Fibroblast of pulmonary artery (primary cell): ENCODE results near the gene ALKBH4.
"Not testable (repeated sequence)": the region's sequence is repeated elsewhere in the genome, so short reads cannot be mapped to it uniquely, and the experiment has no call there.

Source experiments
- DNase-seq: peaks from one replicate; pipeline ENCODE4 v3.0.0-alpha.2; 2010; ENCODE audit warnings: low read depth
- H3K4me3 ChIP-seq: replicated peaks from 2 replicates; pipeline ENCODE4 v1.5.1; 2011; ENCODE audit warnings: low read depth, mild to moderate bottlenecking, control low read depth, low read length, moderate library complexity
- CTCF ChIP-seq: IDR thresholded peaks from 2 replicates; pipeline ENCODE4 v1.5.1; 2011; ENCODE audit warnings: mild to moderate bottlenecking, control low read depth, low read length, inconsistent platforms; ENCODE audit errors: missing control alignments

The ALKBH4 gene

DNA sequence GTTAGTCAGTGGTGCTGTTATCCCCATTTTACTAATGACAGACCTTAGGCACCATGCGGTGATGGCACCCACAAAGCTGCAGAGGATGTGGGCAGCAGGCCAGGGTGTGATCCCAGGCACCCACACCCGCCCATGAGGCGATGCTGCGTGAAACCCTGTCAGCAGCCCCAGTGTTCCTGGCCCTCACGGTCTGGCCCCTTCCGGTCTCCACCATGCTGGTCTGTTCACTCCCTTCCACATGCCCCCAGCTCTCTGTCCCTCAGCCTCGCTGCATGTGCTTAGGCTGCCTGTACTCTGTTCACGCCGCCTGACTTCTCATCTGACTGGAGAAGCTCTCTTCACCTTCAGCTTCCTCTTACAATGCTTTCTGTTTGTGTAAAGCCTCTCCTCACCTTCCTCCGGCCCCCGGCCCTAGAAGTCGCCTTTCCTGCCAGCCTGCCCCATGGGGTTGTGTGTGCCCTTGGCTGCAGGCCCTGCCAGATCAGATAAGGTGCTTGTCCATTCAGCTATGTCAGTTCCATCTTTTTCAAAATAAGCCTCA, 48.9 kb downstream of the ALKBH4 start:
- H3K4me3 ChIP-seq, result no peak overlapping the region
- TF ChIP-seq CTCF, result no peak
- DNase-seq, result no peak

DNA sequence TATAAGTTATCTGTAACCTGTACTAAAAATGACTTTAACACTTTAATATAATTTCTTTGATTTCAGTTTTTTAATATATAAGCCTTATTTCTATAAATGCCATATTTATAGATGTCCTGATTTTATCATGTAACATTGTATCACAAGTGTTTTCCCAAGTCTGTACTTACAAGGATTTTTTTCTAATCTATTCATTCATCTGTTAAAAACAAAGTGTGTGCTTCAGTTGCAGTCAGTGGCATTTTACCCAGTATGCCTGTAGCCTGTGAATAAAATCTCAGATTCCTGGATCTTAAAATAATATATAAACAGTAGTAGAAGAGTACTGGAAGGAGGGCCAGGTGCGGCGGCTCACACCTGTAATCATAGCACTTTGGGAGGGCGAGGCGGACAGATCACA, 51.1 kb downstream of the ALKBH4 start:
- H3K4me3 ChIP-seq, result no peak overlapping the region
- TF ChIP-seq CTCF, result no peak
- DNase-seq, result no peak

- no peak for DNase-seq
- no peak overlapping the region for H3K4me3 ChIP-seq
- no peak for TF ChIP-seq CTCF
These were observed 51.6 kb downstream of the ALKBH4 start for GRCh38 chr7:102413091-102413490.

- peak; percentile 39 for DNase-seq
- H3K4me3 ChIP-seq, result no peak overlapping the region
- peak; percentile 44 for TF ChIP-seq CTCF
These were observed 52.1 kb downstream of the ALKBH4 start for GRCh38 chr7:102412548-102412947.

DNA sequence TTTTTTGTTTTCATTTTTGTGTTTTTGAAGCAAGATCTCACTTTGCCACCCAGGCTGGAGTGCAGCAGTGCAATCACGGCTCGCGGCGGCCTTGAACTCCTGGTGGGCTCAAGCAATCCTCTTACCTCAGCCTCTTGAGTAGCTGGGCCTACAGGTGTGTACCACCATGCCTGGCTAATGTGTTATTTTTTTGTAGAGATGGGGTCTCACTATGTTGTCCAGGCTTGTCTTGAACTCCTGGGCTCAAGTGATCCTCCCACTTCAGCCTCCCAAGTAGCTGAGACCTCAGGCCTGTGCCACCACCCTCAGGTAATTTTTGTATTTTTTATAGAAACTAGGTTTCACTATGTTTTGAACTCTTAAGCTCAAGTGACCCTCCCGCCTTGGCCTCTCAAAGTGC, 53.7 kb downstream of the ALKBH4 start:
- no peak for DNase-seq
- no peak for TF ChIP-seq CTCF
- H3K4me3 ChIP-seq, result no peak overlapping the region

- TF ChIP-seq CTCF, result no peak
- H3K4me3 ChIP-seq, result no peak overlapping the region
- no peak for DNase-seq
These were observed 54.5 kb downstream of the ALKBH4 start for GRCh38 chr7:102410123-102410522.

GRCh38 chr7:102409340-102409739, 55.3 kb downstream of the ALKBH4 start:
- TF ChIP-seq CTCF, result no peak
- H3K4me3 ChIP-seq, result no peak overlapping the region
- no peak for DNase-seq

DNA sequence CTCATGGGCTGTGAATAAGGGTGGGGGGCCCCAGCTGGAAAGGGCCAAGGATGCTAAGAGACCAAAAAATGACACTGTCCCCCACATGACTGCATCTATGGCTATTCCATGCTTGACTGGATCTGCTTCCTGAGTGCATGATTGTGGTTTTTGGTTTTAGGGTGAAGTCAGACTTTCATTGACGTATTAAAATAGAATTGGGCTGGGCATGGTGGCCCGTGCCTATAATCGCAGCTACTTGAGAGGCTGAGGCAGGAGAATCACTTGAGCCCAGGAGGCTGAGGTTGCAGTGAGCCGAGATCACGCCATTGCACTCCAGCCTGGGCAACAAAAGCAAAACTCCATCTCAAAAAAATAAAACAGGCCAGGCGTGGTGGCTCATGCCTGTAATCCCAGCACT, 56.1 kb downstream of the ALKBH4 start:
- not testable (repeated sequence) for H3K4me3 ChIP-seq, DNase-seq
